ENCODE results near the gene TARBP2.

Gene TARBP2

DNA sequence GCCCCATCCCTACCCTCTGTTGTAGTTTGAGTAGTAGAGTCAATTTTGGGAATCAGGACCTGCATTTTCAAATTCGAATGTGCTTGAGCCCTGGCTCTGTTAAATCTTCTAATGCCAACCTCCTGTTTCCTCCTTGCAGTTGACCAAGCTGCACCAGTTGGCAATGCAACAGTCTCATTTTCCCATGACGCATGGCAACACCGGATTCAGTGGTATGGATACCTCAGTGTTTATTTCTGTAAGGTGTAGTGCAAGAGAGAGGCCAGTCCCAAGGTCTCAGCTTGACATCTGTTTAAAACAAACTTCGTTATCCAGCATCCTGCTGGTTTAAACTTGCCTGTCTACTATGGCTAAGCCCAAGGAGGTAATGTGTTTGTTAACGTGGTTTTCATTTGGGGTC lies 34.0 kb upstream of the TARBP2 start:
- no peaks in the 10 kb centered on the region for H3K4me1 ChIP-seq (ENCODE audit: control insufficient read depth, insufficient read depth, low read length)
- H3K9me3 ChIP-seq (ENCODE audit: control insufficient read depth, insufficient read depth, low read depth, low read length), result no peaks in the 10 kb centered on the region
- CTCF ChIA-PET, result interaction anchor here (0.6 to 1.3 kb wide), 2 partner anchors 10 to 176 kb away, joined by 4 read pairs; no protein-coding TSS in a partner anchor
- H3K36me3 ChIP-seq (ENCODE audit: control insufficient read depth in 2 of 2, insufficient read depth in 1 of 2, low read length in 2 of 2), result peaks cover 93 to 99% of the 10 kb centered on the region in 2 experiments
- H3K27ac ChIP-seq (ENCODE audit: extremely low read depth, low read depth, low read length), result no peak overlapping the region
- no peak overlapping the region for H3K4me3 ChIP-seq (ENCODE audit: low read depth, low read length)
- POLR2A ChIA-PET, result interaction anchor here (0.7 to 1.4 kb wide), 2 partner anchors 9 to 86 kb away, joined by 3 read pairs; no protein-coding TSS in a partner anchor
- TF ChIP-seq, protein P1, sequence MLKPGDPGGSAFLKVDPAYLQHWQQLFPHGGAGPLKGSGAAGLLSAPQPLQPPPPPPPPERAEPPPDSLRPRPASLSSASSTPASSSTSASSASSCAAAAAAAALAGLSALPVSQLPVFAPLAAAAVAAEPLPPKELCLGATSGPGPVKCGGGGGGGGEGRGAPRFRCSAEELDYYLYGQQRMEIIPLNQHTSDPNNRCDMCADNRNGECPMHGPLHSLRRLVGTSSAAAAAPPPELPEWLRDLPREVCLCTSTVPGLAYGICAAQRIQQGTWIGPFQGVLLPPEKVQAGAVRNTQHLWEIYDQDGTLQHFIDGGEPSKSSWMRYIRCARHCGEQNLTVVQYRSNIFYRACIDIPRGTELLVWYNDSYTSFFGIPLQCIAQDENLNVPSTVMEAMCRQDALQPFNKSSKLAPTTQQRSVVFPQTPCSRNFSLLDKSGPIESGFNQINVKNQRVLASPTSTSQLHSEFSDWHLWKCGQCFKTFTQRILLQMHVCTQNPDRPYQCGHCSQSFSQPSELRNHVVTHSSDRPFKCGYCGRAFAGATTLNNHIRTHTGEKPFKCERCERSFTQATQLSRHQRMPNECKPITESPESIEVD (tag by site-specific recombination; IDR thresholded peaks at IDR 0.05), result no peak
- TF ChIP-seq CTCF (tag by site-specific recombination; IDR thresholded peaks at IDR 0.05) (no peak), ZNF768 (tag by site-specific recombination; IDR thresholded peaks at IDR 0.05) (no peak), SCRT2 (tag by site-specific recombination; IDR thresholded peaks at IDR 0.05) (peak; percentile 8; the same call in 1 of the 2 replicates)

- POLR2A ChIA-PET, result interaction anchor here (0.7 to 1.4 kb wide), 3 partner anchors 9 to 87 kb away, joined by 3 read pairs; no protein-coding TSS in a partner anchor
- CTCF ChIA-PET, result interaction anchor here (0.8 to 1.3 kb wide), 2 partner anchors 9 to 115 kb away, joined by 3 to 4 read pairs; no protein-coding TSS in a partner anchor
- no peaks in the 10 kb centered on the region for H3K9me3 ChIP-seq (ENCODE audit: control insufficient read depth, insufficient read depth, low read depth, low read length)
- no peaks in the 10 kb centered on the region for H3K4me1 ChIP-seq (ENCODE audit: control insufficient read depth, insufficient read depth, low read length)
- TF ChIP-seq GFI1B (tag by site-specific recombination; IDR thresholded peaks at IDR 0.05) (no peak), ZNF184 (tag by site-specific recombination; IDR thresholded peaks at IDR 0.05) (no peak), ZBTB21 (tag by site-specific recombination; IDR thresholded peaks at IDR 0.05) (no peak), SP7 (tag by site-specific recombination; IDR thresholded peaks at IDR 0.05) (no peak), ZNF768 (tag by site-specific recombination; IDR thresholded peaks at IDR 0.05) (no peak), ZBTB7A (tag by site-specific recombination; IDR thresholded peaks at IDR 0.05; ENCODE audit: low read depth) (no peak), REST (tag by site-specific recombination; IDR thresholded peaks at IDR 0.05) (no peak), ZNF785 (tag by site-specific recombination; IDR thresholded peaks at IDR 0.05) (no peak)
- TF ChIP-seq, protein P2, sequence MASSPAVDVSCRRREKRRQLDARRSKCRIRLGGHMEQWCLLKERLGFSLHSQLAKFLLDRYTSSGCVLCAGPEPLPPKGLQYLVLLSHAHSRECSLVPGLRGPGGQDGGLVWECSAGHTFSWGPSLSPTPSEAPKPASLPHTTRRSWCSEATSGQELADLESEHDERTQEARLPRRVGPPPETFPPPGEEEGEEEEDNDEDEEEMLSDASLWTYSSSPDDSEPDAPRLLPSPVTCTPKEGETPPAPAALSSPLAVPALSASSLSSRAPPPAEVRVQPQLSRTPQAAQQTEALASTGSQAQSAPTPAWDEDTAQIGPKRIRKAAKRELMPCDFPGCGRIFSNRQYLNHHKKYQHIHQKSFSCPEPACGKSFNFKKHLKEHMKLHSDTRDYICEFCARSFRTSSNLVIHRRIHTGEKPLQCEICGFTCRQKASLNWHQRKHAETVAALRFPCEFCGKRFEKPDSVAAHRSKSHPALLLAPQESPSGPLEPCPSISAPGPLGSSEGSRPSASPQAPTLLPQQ (tag by site-specific recombination; IDR thresholded peaks at IDR 0.05), result no peak
- peaks cover 93 to 99% of the 10 kb centered on the region in 2 experiments for H3K36me3 ChIP-seq (ENCODE audit: control insufficient read depth in 2 of 2, insufficient read depth in 1 of 2, low read length in 2 of 2)
- H3K27ac ChIP-seq (ENCODE audit: extremely low read depth, low read depth, low read length), result no peak overlapping the region
- no peak overlapping the region for H3K4me3 ChIP-seq (ENCODE audit: low read depth, low read length)
These were observed 33.2 kb upstream of the TARBP2 start for GRCh38 chr12:53467880-53468279.

DNA sequence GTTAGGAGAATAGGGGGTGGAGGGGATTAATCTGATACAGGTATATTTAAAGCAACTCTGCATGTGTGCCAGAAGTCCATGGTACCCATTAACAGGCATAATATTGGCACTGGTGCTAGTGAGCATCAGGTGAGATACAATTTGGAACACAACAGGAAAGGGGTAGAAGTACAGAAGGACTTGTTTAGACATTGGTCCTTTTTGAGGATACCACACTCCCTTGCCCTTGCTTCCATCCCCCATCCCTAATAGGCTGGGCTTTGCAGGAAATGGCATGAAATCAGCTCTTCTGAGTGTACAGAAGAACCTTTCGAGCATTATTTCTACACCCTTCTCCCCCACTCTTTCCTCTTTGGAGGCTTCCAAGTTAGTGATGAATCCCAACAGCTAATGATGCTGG lies 32.8 kb upstream of the TARBP2 start:
- CTCF ChIA-PET, result interaction anchor here (0.8 to 1.3 kb wide), 2 partner anchors 8 to 115 kb away, joined by 3 to 4 read pairs; no protein-coding TSS in a partner anchor
- no peaks in the 10 kb centered on the region for H3K9me3 ChIP-seq (ENCODE audit: control insufficient read depth, insufficient read depth, low read depth, low read length)
- peaks cover 94 to 99% of the 10 kb centered on the region in 2 experiments for H3K36me3 ChIP-seq (ENCODE audit: control insufficient read depth in 2 of 2, insufficient read depth in 1 of 2, low read length in 2 of 2)
- TF ChIP-seq ZBTB48 (tag by site-specific recombination; IDR thresholded peaks at IDR 0.05) (no peak), PRDM10 (tag by site-specific recombination; IDR thresholded peaks at IDR 0.05) (peak; percentile 90)
- POLR2A ChIA-PET, result interaction anchor here (1.4 kb wide), 2 partner anchors 10 to 11 kb away, joined by 3 read pairs; no protein-coding TSS in a partner anchor
- no peak overlapping the region for H3K4me3 ChIP-seq (ENCODE audit: low read depth, low read length)
- no peak overlapping the region for H3K27ac ChIP-seq (ENCODE audit: extremely low read depth, low read depth, low read length)
- H3K4me1 ChIP-seq (ENCODE audit: control insufficient read depth, insufficient read depth, low read length), result no peaks in the 10 kb centered on the region

Data from HEK293 (cell line).